Measurements from ENCODE around the gene HEPACAM2.

GRCh38 chr7:93160410-93160809 lies 65.9 kb downstream of the HEPACAM2 start:
- no peak for TF ChIP-seq POLR2A (IDR thresholded peaks at IDR 0.05)
- TF ChIP-seq, protein P1, sequence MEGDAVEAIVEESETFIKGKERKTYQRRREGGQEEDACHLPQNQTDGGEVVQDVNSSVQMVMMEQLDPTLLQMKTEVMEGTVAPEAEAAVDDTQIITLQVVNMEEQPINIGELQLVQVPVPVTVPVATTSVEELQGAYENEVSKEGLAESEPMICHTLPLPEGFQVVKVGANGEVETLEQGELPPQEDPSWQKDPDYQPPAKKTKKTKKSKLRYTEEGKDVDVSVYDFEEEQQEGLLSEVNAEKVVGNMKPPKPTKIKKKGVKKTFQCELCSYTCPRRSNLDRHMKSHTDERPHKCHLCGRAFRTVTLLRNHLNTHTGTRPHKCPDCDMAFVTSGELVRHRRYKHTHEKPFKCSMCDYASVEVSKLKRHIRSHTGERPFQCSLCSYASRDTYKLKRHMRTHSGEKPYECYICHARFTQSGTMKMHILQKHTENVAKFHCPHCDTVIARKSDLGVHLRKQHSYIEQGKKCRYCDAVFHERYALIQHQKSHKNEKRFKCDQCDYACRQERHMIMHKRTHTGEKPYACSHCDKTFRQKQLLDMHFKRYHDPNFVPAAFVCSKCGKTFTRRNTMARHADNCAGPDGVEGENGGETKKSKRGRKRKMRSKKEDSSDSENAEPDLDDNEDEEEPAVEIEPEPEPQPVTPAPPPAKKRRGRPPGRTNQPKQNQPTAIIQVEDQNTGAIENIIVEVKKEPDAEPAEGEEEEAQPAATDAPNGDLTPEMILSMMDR (IDR thresholded peaks at IDR 0.05): no peak
